ENCODE measurements around the gene SLC47A1.
"Not testable (repeated sequence)": the region's sequence is repeated elsewhere in the genome, so short reads cannot be mapped to it uniquely, and the experiment has no call there.

The SLC47A1 gene

DNA sequence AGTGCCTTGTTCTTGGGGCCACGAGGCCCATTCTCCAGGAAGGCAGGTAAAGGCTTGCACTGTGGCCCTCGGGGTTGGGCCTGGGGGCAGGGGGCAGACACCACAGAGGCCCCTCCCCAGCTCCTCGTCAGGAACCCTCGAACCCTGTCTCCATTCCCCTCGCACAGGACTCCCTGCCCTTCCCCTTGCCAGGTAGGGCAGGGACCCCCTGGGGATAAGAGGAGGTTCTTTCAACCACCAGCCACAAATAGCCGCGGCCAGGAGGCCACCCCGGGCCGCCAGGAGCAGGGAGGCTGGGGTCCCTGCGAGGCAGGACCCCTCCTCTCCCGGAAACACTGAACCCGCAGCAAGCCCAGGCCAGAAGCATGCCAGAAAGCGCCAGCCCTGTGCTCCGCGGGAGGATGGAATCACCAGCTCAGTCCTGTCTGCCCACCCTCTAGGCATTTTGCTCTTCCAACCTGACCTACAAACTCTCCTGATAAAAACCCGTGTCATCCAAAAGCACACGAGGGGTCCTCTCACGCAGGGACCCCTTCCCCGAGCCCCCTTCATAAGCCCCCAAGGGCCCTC lies 45.6 kb downstream of the SLC47A1 start:
- TF ChIP-seq, protein P1, sequence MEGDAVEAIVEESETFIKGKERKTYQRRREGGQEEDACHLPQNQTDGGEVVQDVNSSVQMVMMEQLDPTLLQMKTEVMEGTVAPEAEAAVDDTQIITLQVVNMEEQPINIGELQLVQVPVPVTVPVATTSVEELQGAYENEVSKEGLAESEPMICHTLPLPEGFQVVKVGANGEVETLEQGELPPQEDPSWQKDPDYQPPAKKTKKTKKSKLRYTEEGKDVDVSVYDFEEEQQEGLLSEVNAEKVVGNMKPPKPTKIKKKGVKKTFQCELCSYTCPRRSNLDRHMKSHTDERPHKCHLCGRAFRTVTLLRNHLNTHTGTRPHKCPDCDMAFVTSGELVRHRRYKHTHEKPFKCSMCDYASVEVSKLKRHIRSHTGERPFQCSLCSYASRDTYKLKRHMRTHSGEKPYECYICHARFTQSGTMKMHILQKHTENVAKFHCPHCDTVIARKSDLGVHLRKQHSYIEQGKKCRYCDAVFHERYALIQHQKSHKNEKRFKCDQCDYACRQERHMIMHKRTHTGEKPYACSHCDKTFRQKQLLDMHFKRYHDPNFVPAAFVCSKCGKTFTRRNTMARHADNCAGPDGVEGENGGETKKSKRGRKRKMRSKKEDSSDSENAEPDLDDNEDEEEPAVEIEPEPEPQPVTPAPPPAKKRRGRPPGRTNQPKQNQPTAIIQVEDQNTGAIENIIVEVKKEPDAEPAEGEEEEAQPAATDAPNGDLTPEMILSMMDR (IDR thresholded peaks at IDR 0.05; ENCODE audit: low read depth, low read length, missing control alignments), result no peak
- no peak overlapping the region for H3K4me3 ChIP-seq (ENCODE audit: low read depth, low read length)

DNA sequence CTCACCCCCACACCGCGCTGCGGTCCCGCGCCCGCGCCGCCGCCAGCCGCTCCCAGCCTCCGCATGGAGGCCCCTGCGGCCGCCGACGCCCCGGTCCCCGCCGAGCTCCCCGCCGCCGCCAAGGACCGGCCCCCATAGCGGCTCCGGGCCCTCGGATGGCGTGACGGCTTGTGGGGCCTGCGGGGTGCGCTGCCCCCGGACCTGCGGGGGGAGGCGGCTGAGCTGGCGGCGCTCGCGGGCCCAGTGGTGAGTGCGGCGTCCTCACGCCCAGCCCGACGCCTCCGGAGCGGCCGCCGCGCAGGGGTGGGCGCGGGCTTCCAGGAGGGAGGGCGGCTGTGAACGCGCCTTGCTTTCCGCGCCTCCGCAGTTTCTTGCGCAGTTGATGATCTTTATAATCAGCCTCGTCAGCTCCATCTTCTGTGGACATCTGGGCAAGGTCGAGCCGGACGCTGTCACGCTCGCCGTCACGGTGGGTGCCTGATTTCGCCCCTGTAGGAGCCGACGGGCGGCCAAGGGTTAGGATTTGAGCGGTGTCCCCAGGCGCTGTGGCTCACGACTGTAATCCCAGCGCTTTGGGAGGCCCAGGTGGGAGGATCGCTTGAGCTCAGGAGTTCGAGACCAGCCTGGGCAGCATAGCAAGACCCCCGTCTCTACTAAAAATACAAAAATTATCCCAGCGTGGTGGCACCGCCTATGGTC lies 46.4 kb downstream of the SLC47A1 start:
- DNase-seq (ENCODE audit: low read depth), result no peak
- peak overlapping the region; percentile 7 for H3K4me3 ChIP-seq (ENCODE audit: low read depth, low read length)
- in situ Hi-C loops (cut with HindIII; ENCODE audit: low sequenced_read_pairs), result loop anchor here (5.0 kb wide), 1 partner anchor 37 kb away; no protein-coding TSS in a partner anchor
- TF ChIP-seq, protein P1 (IDR thresholded peaks at IDR 0.05; ENCODE audit: low read depth, low read length, missing control alignments), result no peak

More for the DNA sequence above, 45.6 kb downstream of the SLC47A1 start:
- in situ Hi-C loops (cut with HindIII; ENCODE audit: low sequenced_read_pairs), result no loop called here
- no peak for DNase-seq (ENCODE audit: low read depth)

DNA sequence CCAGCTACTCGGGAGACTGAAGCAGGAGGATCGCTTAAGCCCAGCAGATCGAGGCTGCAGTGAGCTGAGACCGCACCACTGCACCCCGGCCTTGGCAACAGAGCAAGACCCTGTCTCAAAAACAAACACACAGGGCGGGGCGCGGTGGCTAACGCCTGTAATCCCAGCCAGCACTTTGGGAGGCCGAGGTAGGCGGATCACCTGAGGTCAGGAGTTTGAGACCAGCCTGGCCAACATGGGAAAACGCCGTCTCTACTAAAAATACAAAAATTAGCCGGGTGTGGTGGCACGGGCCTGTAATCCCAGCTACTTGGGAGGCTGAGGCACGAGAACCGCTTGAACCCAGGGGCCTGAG lies 46.9 kb downstream of the SLC47A1 start:
- in situ Hi-C loops (cut with HindIII; ENCODE audit: low sequenced_read_pairs), result loop anchor here (5.0 kb wide), 1 partner anchor 37 kb away; no protein-coding TSS in a partner anchor
- DNase-seq (ENCODE audit: low read depth); H3K4me3 ChIP-seq (ENCODE audit: low read depth, low read length): not testable (repeated sequence)

DNA sequence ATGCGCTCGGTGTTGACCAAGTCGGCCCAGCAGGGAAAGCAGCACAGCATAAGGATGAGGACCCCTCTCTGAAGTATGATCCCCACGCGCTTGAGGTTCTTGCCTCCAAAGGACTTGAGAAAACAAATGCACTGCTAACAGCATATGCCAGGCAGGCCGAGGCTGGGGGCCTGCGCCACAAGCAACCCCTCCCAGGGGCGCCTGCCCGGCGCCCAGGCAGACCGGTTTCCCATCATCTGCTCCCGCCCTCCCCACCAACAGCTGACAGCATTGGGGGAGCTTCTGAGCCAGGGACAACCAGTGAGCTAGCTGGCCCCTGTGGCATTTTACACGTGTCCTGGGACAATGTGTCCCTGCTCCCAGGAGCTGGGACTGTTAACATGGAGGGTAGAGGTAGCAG lies 48.5 kb downstream of the SLC47A1 start:
- in situ Hi-C loops (cut with HindIII; ENCODE audit: low sequenced_read_pairs), result loop anchor here (5.0 kb wide), 1 partner anchor 35 kb away; no protein-coding TSS in a partner anchor
- not testable (repeated sequence) for DNase-seq (ENCODE audit: low read depth); H3K4me3 ChIP-seq (ENCODE audit: low read depth, low read length)

DNA sequence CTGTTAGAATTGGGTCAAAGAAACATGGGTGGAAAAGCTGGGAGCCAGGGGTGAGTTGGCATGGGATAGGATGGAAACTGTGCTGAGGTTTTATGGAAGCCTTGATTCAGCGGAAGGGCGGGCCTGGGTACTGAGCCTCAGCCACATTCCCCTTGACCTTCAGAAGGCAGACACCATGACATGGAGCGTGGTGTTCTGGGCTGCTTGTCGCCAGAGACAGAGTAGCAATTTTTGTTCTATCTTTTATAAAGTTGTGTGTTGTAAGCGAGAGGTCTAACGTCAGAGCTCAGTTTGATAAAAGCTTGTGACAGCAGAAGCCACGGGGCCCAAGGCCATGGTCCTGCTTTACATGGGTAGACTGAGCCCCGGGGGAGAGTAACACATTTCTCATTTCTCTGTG lies 50.2 kb downstream of the SLC47A1 start:
- in situ Hi-C loops (cut with HindIII; ENCODE audit: low sequenced_read_pairs), result loop anchor here (5.0 kb wide), 1 partner anchor 33 kb away; no protein-coding TSS in a partner anchor
- TF ChIP-seq, protein P1 (IDR thresholded peaks at IDR 0.05; ENCODE audit: low read depth, low read length, missing control alignments), result no peak
- H3K4me3 ChIP-seq (ENCODE audit: low read depth, low read length), result no peak overlapping the region
- no peak for DNase-seq (ENCODE audit: low read depth)

DNA sequence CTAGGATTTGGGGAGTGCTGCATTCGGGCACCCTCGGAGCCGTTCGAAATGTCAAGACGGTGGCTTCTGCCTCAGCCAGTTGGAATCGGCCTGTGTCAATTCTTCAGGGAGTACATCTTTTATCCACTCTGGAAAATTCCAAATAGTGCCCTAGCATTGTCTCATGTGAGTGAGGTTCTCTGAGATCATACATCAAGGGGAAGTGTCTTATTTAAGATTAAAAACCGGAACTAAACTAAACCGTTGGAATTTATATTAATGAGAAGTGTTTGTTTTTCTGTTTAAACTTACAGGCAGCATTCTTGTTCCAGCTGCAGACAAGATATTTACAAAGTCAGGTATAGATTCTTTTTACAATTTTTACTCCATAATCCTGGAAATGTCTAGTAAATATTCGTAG lies 56.8 kb downstream of the SLC47A1 start:
- H3K4me3 ChIP-seq (ENCODE audit: low read depth, low read length), result no peak overlapping the region
- no peak for DNase-seq (ENCODE audit: low read depth)
- TF ChIP-seq, protein P1 (IDR thresholded peaks at IDR 0.05; ENCODE audit: low read depth, low read length, missing control alignments), result no peak
- in situ Hi-C loops (cut with HindIII; ENCODE audit: low sequenced_read_pairs), result loop anchor here (5.0 kb wide), 1 partner anchor 73 kb away; no protein-coding TSS in a partner anchor

DNA sequence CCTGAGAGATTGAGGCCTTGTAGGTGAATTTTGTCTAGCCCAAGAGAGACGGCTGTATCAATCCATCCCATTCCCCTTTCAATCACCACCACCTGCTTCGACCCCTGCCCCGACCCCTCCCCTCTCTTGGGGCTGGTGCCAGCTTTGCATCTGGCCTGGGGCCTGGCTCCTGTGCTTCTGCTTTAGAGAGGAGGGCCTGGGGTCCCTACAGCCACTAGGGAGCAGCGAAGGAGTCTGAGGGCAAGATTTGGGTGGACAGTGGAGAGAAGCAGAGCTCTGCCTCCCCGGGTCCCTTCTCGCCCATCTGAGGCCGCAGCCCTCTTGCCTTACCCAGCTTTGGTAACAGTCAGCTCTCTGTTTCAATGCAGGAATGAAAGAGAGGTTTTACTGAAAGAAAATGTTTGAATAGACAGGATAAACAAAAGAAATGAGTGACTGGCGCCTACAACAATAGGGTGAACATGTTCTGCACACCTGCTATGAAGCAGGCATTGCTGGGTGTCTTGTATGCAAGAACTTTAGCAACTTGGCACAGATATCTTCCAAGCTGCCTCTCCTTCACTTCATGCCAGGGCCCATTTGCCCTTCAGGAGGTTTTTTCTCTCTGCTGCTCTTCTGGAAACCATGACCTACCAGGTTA lies 57.4 kb downstream of the SLC47A1 start:
- in situ Hi-C loops (cut with HindIII; ENCODE audit: low sequenced_read_pairs), result loop anchor here (5.0 kb wide), 1 partner anchor 74 kb away; no protein-coding TSS in a partner anchor
- TF ChIP-seq, protein P1 (IDR thresholded peaks at IDR 0.05; ENCODE audit: low read depth, low read length, missing control alignments), result no peak

More for the DNA sequence above, 57.4 kb downstream of the SLC47A1 start:
- DNase-seq (ENCODE audit: low read depth), result no peak
- H3K4me3 ChIP-seq (ENCODE audit: low read depth, low read length), result no peak overlapping the region
